Tibial nerve (tissue), 4 donors: Measurements from ENCODE around the gene FAM216A.

Experiments
- CTCF ChIP-seq, 5 experiments: fragments of 200-600 bp in 3 of 5; fragments of 450-650 bp in 2 of 5; sonication (generic) in 3 of 5; IDR thresholded peaks; one replicate each; pipeline ENCODE4 v1.5.1; 2016 to 2019; ENCODE audit warnings: antibody characterized with exemption in 5 of 5, mild to moderate bottlenecking in 3 of 5, moderate library complexity in 2 of 5
- EP300 ChIP-seq, 2 donors: sonication (generic); formaldehyde crosslinking; IDR thresholded peaks; one replicate each; pipeline ENCODE4 v1.6.1; 2017; ENCODE audit warnings: antibody characterized with exemption in 2 of 2, mild to moderate bottlenecking in 1 of 2
- POLR2A ChIP-seq, 2 donors: fragments of 450-650 bp; IDR thresholded peaks; one replicate each; pipeline ENCODE4 v1.6.1; 2017; ENCODE audit warnings: antibody characterized with exemption in 2 of 2, mild to moderate bottlenecking in 2 of 2, moderate library complexity in 2 of 2

- TF ChIP-seq CTCF (IDR thresholded peaks at IDR 0.05) (no peak), POLR2A (IDR thresholded peaks at IDR 0.05) (no peak), EP300 (IDR thresholded peaks at IDR 0.05) (peak in 1 of 2 donors; percentile 30)
These were observed 69.2 kb downstream of the FAM216A start for GRCh38 chr12:110537605-110538409.
